Stimulated activated CD8-positive, alpha-beta memory T cell treated with anti-CD3 and anti-CD28 coated beads, Interleukin-7, amount 100 ng/mL, for 48 hours (primary cell): ENCODE measurements around the gene EGF.
"Not testable (repeated sequence)": the region's sequence is repeated elsewhere in the genome, so short reads cannot be mapped to it uniquely, and the experiment has no call there.

Experiments
- DNase-seq, 2 donors: peaks; one replicate each; pipeline ENCODE4 v3.0.0-alpha.2; 2020; ENCODE audit warnings: low read depth in 1 of 2; ENCODE audit errors: extremely low read depth in 1 of 2

The EGF gene

DNA sequence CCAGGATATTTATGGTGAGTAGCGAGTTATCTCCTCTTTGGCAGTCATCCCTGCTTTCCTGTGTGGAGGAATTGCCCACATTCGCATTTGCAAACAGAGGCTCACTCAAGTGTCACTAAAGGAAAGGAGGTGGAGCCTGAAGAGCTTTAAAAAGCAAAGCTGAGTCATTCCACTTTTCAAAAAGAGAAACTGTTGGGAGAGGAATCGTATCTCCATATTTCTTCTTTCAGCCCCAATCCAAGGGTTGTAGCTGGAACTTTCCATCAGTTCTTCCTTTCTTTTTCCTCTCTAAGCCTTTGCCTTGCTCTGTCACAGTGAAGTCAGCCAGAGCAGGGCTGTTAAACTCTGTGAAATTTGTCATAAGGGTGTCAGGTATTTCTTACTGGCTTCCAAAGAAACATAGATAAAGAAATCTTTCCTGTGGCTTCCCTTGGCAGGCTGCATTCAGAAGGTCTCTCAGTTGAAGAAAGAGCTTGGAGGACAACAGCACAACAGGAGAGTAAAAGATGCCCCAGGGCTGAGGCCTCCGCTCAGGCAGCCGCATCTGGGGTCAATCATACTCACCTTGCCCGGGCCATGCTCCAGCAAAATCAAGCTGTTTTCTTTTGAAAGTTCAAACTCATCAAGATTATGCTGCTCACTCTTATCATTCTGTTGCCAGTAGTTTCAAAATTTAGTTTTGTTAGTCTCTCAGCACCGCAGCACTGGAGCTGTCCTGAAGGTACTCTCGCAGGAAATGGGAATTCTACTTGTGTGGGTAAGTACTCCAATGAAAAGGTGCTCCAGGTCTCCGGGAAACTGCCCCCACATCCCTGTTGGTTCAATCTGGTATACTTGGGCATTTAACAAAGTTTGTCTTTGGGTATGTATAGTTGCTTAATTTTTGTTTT lies at the start of gene EGF:
EGF (plus strand) TSS at position 178 of the 890 bp plus-strand sequence; CDS start at position 631, 453 bp downstream.
- no peak for DNase-seq

DNA sequence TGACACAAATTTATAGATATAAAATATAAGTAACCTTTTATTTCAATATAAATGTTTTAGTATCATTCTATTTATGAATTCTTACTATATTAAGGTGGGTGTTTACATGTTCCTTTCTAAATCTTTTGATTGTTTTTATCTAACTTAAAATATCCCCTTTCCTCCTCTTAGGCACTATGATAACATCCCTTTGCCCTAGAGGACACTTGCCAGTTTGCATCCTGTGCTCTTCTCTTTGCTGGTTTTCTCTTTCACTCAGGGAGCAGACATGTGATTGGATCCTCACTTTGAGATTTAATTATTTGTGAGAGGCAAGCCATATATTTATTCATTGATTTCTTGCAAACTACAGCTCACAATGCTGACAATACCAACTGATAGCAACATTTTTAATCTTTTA lies 48.5 kb upstream of the EGF start:
- no peak for DNase-seq

DNA sequence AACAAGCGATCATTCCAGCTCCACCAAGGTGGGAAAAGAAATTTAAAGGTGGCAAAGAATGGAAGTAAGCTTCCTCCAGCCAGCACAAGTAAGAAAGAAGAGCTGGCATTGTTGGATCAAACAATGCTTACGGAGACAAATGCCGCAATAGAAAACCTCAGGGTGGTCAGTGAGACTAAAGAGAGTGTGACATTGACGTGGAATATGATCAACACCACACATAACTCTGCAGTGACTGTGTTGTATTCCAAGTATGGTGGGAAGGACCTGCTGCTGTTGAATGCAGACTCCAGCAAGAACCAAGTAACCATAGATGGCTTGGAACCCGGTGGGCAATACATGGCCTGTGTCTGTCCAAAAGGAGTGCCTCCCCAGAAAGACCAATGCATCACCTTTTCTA lies 42.6 kb upstream of the EGF start:
- DNase-seq, result no peak

DNA sequence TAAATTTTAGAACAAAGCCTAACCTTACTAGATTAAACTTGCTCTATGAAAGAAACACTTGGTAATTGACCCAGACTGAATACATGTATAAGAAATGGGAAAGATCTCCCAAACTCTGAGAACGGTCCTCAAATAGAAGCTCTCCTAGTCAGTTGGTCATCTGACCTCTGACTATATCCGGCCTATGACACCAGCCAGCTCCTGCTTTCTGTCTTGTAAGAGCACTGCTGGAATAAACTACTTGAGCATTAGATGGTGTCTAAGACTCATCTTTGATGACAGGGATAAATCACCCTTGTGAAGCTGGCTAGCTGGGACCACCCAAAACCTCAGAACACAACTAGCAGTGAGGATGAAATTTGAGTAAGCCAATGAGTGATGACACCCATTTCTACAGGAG lies 40.6 kb upstream of the EGF start:
- DNase-seq, result no peak

DNA sequence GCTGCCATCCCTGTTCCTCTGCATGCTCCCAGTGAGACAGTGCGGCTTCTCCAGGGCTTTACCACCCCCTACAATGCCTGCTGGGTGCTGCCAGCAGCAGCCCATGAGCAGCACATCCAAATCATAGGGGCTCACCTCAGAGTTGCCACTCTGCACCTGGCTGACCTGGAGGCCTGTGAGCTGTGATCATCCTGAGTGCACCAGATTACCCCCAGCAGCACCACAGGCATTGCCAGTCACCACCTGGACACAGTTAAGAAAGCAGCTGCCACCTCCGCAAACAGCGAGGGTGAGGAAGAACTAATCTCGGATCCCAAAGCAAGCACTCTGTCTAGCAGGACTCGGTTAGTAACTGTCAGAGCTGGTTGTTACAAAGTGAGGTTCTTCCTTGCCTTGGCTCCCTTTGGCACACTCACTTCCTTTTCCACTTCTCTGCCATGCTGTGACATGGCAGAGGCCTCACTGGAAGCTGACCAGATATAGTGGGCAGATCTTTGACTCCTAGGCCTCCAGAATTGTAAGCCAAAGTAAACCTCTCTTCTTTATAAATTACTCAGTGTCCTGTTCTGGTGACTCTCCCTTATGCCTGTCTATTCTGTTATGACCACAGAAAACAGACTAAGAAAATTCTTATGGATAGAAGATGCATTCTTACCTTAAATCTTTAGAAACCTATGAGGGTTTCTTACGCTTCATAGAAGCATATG lies 39.6 kb upstream of the EGF start:
- no peak for DNase-seq

DNA sequence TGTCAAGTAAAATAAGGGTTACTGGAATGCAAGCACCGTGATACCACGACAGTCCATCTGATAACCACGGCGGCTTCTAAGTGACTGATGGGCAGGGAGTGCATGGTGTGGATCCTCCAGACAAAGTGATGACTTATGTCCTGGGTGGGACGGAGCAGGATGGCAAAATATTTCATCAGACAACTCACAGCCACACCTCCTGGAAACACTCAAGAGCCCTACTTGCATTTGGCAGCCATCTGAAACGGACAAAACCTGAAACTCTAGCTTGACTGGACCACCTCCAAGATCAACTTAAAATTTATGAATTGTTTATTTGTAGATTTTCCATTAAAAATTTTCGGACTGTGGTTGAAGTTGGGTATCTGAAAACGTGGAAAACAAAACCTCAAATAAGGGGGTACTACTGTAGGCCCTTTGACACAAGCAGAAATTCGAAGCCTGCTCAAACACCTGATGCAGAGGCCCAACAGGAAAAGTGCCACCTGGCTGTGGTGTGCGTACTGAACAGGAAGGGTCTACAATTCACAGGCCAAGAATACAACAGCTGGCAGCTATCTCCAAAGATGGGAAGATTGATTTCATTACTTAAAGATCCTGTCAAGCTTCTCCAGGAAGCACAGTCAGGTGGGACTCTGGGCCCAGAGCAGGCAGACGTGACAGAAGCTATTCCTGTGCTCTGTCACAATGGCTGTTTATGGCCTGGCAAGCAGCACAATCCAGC lies 38.7 kb upstream of the EGF start:
- no peak for DNase-seq

DNA sequence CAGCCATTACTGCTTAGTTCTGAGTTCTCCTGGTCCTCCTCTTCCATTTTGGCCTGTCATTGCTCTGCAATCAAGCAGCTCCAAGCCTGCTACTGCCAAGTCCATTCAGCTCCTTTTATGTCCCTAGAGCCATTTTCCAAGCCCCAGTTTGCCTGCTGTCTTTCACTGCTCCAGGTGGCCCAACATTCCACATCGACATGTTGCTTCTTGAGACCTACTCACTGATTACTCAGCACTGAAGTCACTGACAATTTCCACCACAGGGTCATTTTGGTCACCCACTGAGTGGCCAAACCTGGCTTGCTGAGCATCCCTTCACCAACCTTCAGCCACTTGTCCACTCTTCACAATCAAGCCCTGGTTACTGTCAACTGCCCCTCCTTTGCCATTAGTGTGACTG lies 37.6 kb upstream of the EGF start:
- no peak for DNase-seq

DNA sequence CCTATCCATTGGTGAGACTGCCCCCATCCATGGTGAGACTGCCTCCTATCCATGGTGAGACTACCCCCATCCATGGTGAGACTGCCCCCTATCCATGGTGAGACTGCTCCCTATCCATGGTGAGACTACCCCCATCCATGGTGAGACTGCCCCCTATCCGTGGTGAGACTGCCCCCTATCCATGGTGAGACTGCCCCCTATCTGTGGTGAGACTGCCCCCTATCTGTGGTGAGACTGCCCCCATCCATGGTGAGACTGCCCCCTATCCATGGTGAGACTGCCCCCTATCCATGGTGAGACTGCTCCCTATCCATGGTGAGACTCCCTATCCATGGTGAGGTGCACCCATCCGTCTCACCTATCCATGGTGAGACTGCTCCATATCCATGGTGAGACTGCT lies 37.1 kb upstream of the EGF start:
- DNase-seq, result not testable (repeated sequence)

DNA sequence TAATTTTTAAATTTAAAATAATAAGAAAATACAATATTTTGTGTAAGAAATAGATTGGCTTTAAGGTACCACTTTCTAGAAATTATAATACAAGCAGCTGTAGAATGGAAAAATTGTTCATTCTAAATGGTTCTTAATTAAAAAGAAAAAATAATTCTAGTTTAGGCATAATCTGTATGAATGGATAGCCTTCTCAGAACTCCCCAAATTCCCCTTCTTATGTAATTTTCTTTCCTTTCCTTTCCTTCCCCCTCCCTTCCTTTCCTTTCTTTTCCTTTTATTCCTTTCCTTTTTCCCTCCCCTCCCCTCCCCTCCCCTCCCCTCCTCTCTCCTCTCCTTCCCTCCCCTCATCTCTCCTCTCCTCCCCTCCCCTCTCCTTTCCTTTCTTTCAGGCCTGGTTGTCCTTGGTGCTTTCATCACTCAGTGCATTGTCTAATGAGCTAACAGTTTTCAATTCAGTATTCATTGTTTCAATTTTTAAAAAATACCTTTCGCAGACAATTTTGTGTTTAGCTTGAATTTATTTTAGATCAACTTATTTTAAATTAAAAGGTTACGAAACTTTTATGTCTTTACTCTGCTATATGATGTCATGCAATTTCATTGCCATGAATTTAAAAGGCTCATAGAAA lies 35.9 kb upstream of the EGF start:
- DNase-seq, result no peak

DNA sequence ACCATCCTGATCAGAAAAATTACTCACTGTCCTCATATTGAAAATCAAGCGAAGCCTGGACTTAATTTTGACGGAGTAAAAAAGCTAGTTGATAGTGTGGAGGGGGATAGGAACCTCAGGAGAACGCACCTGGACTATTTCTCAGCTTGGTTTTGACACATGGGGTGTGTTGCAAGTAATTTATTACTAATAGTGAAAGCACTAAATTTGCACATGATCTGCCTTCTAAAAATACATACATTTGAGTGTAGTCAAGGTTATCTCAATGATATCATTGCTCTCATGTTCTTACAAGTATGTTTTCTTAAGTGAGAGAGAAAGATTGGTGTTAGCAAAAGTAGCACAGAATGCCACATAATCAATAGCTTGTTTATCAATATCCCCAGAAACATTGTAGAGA lies 35.3 kb upstream of the EGF start:
- DNase-seq, result no peak

DNA sequence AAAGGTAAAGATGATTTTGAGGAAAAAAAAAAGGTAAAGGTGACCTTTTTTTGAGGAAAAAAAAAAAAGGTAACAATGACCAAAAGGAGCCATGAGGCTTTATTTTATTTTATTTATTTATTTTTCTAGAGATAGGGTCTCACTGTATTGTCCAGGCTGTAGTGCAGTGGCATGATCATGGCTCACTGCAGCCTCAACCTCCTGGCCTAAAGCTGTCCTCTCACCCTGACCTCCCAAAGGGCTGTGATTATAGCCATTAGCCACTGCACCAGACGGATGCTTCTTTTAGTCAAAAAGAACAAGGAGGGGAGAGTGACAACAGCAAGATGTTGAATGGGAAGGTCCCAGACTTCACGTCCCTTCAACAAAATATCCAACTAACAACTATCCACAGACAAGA lies 34.3 kb upstream of the EGF start:
- DNase-seq, result no peak

DNA sequence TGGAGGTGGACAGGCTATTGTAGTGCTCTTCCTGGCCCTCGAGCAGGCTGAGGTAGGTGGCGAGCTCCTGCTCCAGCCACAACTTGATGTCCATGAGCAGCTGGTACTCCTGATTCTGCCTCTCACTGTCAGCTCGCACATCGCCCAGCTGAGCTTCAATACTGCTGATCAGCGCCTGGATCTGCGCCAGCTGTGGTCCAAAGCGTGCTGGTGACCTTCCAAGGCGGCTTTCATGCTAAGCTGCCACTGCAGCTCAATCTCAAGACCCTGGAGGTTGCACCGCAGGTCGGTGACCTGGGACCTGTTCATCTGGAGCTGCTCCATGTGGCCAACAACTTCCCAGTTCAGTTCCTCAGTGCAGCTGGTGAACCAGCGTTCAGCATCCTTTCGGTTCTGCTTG lies 33.6 kb upstream of the EGF start:
- no peak for DNase-seq

DNA sequence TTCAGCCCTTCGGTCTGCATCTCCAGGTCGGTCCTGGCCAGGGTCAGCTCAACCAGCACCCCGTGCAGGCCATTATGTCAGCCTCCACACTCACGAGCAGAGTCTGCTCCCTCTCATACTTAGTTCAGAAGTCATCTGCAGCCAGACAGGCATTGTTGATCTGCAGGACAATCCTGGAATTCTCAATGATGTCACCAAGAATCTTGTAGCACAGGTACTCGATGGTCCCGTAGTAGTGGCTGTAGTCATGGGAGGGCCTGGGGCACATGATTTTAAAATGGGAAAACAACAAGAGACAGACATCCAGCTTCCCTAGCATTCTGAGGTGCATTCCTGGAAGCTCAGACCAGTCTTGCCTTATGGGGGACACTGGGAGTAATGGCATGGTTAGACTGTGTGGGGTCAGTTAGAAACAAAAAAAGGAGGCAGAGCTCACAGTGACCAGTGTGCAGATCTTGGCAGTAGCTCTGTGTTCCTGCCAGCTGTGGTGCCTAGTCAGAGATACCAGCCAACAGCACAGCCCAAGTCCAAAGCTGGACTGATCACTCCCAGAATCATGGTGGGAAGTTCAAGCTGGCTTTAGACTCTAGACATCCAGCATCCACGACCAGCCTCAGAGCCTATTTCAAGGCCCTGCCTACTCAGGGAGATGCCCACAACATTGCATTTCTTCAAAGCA lies 32.9 kb upstream of the EGF start:
- DNase-seq, result no peak

DNA sequence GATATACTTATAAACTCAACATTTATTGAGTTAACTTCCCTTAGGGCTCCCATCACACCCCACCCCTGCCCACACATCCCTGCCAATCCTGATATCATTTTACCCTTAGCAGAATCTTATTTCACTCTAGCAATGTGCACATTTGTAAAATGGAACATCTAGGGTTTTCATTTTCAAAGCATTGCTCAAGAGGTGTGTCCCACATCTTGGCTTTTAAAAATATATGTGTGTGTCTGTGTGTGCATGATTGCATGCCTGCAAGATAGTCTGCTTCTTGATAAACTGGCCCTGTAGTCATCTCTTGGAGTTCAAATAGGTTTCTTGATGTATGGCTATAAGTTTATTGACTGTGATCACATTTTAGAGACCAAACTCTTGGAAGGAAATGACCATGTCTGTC lies 26.4 kb upstream of the EGF start:
- DNase-seq, result no peak

DNA sequence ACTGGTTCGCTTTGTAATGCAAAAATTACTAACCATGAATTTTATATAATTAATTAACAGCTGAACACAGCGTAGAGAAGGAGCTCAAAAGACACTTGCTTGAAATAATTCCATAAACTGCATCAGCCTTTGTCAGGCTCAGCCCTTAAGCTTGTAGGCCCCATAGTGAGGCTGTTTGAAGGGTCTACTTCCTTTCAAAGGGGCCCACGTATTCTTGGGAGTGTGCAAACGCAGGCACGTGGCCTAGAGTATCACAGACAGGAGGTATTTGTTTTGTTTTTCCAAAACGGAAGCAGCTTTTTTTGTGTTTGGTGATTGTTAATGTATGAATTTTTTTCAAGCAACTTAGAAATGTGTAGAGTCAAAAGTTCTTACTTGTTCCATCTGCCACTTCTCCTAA lies 25.6 kb upstream of the EGF start:
- DNase-seq, result no peak

DNA sequence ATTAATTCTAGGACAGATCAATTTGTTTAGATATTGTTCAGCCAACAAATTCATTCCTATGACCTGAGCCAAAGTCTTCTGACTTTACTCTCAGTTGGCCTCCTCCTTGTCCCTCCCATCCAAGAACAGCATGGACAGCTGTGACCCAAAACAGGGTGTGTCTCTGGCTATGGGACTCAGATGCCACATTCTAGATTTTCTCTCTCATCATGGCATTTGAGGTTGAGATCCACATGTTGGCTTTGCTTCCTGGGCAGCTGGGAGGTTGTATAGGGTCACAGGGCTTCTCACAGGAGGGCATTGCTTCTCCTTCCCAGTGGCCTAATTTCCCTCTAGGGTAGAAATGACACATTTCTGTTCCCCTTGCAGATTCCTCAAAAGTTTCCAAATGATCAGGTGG lies 22.6 kb upstream of the EGF start:
- no peak for DNase-seq

DNA sequence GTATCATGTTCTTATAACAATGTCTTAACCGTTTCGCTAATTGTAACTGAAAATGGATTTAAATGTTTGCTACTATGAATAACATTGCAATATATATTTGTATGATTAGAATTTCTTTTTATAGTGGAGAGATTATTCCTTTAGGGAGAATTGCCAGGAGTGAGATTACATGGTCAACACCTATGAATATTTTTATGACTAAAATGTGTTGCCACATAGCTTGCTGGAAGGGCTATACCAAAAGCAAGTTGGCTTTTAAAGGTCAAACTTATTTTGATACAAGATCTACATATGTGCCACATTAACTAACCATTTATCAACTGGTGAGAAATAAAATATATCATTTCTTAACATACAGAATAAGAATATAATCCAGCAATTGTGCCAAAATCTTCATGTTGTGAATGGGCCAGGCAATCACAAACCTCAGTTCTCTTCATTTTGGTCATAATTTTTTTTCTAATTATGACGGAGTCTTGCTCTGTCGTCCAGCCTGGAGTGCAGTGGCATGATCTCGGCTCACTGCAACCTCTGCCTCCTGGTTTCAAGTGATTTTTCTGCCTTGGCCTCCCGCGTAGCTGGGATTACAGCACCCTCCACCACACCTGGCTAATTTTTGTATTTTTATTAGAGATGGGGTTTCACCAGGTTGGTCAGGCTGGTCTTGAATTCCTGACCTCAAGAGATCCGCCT lies 10.0 kb upstream of the EGF start:
- no peak for DNase-seq

DNA sequence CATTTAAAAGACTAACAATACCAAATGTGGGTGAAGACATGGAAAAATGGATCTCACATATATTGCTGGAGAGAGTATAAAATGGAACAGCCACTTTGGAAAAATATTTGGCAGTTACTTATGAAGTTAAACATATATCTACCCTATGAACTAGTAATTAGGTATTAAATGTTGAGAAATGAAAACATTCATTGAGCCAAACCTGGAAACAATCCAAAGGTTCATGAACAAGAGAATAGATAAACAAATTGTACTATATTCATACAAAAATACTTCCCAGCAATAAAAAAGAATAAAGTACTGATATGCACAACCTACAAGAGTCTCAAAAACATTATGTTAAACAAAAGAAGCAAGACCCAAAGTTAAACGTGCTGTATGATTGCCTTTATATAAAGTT lies 4.0 kb upstream of the EGF start:
- no peak for DNase-seq

DNA sequence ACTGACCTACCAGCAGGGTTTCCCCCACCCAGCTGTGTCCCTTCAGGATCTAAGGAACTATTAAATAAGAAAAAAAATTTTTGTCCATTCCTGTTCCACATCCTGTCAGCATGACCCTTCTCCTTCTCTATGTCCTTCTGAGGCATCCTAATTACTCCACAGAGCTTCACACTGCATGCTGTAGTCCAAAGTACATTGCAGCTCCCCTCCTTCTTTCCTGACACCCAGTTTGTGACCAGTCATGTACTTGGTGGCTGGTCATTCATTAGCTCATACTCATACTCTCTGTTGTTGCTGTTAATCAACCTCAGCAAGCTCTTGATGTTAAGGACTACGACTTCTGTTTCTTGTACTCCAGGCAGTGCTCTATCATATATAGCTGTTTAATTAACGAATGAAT lies 2.4 kb upstream of the EGF start:
- no peak for DNase-seq

DNA sequence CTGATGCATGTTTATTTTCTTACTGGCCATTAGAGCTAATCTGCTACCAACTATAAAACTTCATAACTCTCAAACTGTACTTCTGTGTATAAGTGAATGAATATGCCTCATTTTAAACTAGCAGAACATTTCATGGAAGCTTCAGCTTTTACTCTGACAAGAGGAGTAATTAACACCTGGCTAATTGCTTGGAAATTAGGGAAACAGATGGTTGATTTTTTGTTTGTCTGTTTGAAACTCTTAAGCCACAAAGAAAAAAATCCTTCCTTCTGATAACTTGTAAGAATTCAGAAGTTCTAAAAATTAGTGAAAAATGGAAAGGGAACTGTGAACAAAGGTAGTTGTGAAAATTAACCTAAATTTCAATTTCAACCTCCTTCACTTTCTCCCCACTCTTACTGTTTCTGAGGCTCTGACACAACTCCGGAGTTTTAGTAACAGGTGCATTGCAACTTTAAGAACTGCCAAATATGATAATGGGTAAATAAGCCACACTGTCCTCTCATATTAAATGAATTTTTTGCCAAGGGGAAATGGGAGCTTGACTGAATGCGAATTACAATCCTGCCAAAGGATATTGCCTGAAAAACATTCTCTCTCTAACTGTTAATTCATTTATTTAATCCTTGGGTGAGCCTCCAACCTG lies 1.0 kb downstream of the EGF start:
- no peak for DNase-seq
